ENCODE measurements around the gene RAPGEF4.
"Not testable (repeated sequence)": the region's sequence is repeated elsewhere in the genome, so short reads cannot be mapped to it uniquely, and the experiment has no call there.

The RAPGEF4 gene

DNA sequence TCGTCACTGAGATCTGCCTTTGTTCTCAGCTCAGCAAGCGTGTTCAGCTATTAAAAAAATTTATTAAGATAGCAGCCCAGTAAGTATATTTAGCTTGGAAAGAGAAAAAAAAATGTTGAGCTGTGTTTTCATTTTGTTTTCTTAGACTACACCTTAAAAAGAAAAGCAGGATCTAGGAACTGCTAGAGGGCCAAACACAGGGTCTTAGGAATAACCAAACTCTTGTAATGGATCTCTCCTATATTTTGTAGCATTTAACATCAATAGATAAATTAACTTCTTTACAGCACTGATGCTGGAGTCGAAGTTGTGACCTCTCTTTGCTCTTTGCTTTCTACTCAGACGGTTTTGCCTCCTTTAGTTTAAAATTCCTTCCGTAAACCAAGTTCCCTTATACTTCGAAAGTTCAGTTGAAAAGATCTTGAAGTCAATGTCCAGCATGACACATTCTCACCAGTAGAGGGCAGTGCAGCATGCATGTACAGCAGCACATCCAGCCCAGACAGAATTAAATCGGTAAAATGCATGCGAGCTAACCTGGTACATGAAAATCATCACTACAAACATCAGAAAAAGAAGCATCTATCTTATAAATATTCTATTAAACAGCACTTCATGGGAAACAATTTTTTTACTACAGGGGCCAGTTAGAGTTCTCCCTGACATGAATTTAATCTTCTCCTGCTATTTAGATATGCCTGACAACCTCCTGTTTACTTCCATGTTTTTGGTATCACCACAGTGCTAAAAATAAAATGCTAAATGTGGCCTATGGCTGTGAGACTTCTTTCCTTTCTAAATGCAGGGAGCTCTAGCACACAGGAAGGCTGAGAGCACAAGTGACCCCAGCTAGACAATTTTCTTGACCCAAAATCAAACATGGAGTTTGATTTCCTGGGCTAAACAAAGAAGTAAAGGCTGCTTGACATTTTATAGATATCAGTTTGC, 291.8 kb downstream of the RAPGEF4 start:
- peak; percentile 37 to 50 for DNase-seq (ENCODE audit: extremely low read depth in 1 of 2, low read depth in 1 of 2)

DNA sequence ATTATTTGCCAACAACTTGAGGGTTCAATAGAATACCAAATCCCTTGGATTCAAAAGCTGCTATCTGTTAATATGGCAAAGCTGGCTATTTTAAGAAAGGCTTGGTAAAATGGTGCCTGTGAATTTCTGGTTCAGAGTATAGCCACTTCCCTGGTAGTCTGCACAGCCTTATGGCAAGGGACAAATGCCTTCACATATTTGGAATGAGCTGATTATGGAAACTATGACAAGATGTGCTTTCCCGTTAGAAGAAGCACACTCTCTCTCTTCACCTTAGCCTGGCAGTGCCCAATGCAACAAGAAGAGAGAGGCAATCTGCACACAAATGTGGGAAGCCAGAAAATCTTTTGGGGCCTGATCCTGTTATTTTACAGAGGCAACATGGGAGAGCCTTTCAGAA, 292.5 kb downstream of the RAPGEF4 start:
- no peak for DNase-seq (ENCODE audit: extremely low read depth in 1 of 2, low read depth in 1 of 2)

DNA sequence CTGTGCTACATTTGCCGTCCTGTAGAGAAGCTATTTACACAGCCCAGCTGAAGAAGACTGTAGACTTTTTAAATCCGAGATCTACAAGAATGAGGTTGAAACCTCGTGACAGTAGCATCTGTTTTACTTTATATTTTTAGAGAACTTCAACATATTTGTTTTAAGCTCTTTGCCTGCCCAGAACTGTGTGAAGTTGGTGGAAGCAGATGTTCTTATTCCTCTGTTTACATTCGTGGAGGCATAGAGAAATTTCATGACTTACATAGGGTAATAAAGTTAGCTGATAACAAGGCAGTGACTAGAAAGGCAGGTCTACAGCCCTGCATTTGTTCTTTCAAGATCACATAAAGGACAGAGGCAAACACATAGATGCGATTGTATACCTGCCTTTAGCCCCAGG, 293.0 kb downstream of the RAPGEF4 start:
- no peak for DNase-seq (ENCODE audit: extremely low read depth in 1 of 2, low read depth in 1 of 2)

DNA sequence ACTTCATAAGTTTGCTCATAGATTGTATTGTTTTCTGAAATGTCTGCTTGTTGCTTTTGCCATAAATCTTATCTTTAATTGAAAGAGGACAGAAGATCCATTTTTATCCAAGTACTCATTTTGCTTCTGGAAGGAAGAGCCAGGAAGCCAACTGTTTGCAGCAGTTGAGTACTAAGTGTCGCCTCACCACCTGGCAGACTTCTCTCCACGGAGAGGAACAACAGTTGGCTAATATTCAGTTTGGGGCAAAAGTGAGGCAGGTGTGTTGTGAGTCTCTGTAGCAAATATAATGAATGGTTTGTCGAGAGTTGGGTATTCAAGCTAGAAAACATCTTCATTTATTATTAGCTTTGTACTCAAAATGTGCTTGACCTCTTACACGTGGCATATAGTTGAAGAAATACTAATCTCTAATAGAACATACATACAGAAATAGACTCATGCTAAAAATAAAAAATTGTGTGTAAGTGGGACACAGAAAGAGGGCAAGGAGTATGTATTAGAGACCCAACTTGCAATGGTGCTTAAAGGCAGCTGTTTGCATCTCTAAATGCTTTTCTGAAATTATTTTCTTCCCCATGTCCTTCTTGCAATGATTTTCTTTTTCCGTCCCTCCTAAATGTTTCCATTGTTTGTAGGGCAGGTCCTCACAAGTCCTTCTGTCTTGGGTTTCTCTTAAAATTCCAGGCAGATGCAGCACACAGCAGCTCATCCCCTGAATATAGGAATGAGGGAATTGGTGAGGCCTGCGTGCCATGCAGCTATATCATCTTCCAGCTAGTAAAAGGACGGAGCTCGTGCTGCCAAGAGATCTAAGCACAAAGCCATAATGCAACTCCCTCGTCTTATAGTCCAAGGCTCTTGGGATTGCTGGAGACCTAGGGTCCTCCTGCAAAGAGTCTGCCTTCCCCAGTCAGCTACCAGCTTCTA, 295.2 kb downstream of the RAPGEF4 start:
- no peak for DNase-seq (ENCODE audit: extremely low read depth in 1 of 2, low read depth in 1 of 2)

DNA sequence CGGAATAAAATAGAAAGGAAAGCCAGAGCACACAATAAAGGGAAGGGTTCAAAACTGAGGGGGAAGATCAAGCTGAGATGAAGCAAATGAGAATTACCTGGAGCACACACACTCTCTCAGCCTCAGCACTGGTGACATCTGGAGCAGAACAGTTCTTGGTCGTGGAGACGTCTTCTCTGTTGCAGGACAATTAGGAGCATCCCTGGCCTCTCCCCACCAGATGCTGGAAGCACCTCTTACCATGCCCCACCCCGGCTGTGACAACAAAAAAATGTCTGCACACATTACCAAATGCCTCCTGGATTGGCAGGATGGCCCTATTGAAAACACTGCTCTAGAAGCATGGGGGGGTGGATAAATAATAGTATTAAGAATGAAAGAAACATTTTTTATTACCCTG, 296.4 kb downstream of the RAPGEF4 start:
- DNase-seq (ENCODE audit: extremely low read depth in 1 of 2, low read depth in 1 of 2) = no peak

DNA sequence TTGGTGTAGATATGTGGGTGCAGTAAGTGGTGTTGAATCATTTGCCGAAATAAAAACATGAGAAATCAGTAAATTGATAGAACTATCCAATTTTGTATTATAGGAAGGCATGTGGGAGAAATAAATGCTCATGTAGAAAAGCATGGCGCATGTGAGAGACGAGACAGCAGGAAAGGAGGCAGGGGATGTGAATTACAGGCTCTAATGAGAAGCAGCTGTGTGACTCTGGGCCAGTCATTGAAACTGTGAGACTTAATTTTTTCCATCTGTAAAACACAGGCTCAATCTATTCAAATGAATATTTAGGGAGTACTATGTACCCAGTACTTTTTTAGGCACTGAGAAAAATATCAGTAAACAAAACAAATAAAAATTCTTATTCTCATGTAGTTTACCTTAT, 297.4 kb downstream of the RAPGEF4 start:
- DNase-seq (ENCODE audit: extremely low read depth in 1 of 2, low read depth in 1 of 2) = no peak

DNA sequence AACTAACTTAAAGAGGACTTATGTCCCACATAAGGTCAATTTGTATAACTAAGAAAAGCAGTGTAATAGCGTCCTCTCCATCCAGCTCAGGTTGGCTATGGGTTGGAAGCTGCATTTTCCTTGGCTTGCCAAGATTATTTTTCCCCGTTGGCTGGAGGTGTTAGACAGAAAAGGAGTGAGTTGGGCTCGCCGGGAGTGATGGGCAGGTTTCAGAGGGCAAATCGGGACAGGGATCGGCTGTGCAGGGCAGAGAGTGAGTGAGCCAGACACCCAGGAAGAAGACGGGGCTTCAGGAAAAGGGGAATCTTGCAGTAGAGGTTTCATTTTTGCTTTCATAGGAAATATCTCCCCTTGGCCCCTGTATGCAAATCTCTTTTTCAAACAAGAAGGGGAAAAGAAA, 298.5 kb downstream of the RAPGEF4 start:
- no peak for DNase-seq (ENCODE audit: extremely low read depth in 1 of 2, low read depth in 1 of 2)

DNA sequence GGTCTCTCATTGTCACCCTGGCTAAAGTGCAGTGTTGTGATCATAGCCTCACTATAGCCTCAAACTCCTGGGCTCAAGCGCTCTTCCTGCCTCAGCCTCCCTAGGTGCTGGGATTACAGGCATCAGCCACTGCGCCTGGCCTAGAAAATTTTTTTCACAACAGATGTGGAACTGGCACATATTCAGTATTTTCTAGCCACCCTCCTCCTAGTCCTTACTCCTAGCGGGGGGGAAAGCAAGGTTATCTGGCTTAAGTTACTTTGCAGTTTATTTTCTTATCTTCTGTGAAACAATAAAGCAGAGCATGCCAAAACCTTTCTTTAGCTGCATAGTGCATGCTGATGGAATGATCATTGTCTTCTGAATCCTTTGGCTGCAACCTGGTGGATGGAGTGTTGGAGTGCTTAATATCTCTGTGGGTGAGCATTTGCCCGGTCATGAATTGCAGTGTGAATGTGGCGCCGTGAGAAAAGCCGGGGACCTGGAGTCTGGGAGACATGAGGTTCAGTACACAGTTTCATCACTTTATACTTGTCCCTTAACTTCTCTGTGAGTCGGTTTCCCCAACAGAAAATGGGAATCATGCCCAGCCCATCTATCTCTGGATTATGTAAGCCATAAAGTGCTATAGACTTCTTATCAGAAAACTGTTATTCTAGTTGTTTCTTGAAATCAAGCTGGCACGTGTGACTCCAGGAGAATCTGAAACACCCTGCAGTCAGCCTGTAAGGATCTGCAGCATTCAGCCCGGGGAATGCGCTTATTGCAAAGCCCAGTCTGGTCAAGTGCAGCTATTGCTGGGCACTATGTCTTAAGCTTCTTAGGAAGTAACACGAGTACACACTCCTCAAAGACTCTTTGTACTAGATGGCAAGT, 301.8 kb downstream of the RAPGEF4 start:
- no peak for DNase-seq (ENCODE audit: extremely low read depth in 1 of 2, low read depth in 1 of 2)

DNA sequence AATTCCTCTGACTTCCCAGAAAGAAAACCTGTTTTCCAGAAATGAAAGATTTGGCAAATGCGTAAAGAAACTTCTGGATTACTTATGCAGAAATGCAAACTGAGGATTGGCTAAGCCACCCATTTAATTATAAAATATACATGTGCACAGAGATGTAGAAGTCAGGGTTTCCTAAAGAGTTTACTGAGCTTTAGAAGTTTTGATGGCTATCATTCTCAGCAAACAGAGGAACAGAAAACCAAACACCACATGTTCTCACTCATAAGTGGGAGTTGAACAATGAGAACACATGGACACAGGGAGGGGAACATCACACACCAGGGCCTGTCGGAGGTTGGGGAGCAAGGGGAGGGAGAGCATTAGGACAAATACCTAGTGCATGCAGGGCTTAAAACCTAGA, 302.6 kb downstream of the RAPGEF4 start:
- not testable (repeated sequence) for DNase-seq (ENCODE audit: extremely low read depth in 1 of 2, low read depth in 1 of 2)

DNA sequence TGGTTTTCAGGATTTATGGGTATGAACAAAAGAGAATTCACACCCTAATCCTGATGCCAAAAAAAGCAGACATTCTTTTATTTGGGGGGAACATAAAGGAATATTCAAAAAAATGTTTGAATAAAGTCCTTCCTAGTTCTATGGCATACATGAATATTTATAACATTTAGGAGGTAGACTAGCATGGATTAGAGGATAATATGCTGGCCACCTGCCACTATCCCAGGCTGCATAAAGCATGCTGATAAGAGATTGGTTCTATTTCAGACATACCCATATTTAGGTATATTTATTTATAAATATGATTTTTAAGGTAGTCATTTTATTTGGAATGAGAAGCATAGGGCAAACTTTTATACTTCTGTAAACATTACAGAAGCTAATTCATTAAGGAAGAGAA, 305.1 kb downstream of the RAPGEF4 start:
- DNase-seq (ENCODE audit: extremely low read depth in 1 of 2, low read depth in 1 of 2) = no peak

DNA sequence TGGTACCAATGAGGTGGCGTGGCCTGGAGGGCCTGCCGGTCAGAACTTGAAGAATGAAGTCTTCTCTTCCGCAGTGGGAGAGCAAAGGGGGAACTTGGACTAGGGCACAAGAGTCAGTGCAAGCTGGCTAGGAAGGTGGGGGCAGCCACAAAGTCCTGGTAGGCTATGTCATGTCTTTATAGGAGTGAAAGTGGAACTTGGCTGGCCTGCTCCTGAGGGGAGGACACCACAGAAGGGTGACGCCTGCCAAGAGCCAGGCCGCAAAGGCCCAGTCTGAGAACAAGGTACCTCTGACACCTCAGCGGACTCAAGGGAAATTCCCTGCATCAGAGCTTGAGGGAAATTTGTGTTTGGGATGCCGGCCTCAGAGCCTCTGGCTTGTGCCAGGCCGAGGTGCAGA, 307.8 kb downstream of the RAPGEF4 start:
- DNase-seq (ENCODE audit: extremely low read depth in 1 of 2, low read depth in 1 of 2) = no peak

DNA sequence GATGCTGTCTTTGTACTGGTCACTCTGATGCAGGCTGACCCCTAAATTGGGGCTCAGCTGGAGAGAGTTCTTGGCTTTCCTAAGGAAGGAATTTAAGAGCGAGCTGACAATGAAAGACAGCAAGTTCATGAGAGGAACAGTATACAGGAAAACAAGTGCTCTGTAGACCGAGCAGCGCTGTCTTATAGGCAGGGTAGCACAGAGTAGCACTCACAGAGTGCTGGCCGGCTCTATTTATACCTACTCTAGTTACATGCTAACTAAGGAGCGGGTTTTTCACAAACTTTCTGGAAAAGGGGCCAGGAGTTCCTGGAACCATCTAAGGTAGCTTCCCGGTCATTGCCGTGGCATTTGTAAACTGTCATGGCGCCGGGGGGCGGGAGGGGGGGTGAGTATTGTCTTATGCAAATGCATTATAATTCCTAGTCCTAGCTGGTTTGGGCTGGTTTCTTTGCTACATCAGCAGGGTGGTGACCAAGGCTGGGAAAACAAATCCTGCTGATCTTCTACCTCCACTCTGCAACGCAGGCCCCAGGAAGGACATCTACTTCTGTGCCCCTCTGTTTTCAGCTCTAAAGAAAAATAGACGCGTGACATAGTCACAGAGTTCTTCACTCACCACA, 308.4 kb downstream of the RAPGEF4 start:
- DNase-seq (ENCODE audit: extremely low read depth in 1 of 2, low read depth in 1 of 2) = no peak

DNA sequence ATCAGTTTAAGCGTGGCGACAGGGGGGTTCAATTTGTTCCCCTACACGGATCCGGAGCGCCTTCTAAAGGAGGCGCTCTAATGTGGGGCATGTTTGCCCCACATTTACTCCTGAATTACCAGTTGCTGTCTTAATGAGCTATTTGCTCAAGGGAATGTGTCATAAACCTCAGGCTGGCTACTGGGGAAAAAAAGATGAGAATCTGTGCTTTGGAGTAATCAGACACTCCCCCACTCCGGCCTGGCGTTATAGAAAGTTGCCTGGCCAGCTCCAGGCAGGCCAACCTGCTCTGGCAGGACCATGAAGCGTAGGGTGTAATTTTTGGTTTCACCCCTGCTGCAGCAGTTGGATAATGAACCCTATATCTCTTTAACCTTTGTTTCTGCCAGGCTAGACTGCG, 309.0 kb downstream of the RAPGEF4 start:
- DNase-seq (ENCODE audit: extremely low read depth in 1 of 2, low read depth in 1 of 2) = no peak

DNA sequence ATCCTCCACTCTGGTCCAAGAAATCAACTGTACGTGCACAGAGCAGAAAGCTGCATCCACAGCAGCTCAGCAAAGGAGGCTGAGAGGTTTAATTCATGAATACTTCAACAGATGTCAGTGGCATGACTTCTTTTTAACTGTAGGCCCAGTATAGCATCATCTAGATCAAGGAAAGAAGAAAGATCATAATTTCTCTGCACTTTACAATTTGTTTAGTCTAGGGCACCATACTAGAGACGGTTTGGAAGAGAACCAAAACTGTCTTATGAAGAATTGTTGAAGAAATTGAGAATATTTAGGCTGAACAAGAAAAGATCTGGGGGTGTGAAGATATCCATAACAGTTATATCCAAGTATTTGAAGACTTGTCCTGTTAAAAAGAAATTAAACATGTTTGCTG, 309.5 kb downstream of the RAPGEF4 start:
- DNase-seq (ENCODE audit: extremely low read depth in 1 of 2, low read depth in 1 of 2) = no peak

DNA sequence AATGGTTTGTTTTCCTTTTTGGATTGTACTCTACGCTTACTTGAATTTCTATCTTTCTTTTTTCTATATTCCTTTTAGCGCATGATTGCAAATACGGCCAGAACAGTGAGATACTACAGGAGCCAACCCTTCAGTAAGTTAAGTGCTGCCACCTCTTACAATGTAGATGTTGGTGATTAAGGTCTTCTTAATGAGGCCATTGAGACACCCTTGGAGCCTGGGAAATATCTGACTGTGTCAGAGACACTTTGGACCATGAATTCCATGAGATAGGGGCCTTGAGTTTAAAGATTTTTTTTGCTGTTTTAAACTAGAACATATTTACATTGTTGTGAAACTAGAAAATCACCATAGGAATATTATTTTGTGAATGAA, 312.9 kb downstream of the RAPGEF4 start:
- no peak for DNase-seq (ENCODE audit: extremely low read depth in 1 of 2, low read depth in 1 of 2)

DNA sequence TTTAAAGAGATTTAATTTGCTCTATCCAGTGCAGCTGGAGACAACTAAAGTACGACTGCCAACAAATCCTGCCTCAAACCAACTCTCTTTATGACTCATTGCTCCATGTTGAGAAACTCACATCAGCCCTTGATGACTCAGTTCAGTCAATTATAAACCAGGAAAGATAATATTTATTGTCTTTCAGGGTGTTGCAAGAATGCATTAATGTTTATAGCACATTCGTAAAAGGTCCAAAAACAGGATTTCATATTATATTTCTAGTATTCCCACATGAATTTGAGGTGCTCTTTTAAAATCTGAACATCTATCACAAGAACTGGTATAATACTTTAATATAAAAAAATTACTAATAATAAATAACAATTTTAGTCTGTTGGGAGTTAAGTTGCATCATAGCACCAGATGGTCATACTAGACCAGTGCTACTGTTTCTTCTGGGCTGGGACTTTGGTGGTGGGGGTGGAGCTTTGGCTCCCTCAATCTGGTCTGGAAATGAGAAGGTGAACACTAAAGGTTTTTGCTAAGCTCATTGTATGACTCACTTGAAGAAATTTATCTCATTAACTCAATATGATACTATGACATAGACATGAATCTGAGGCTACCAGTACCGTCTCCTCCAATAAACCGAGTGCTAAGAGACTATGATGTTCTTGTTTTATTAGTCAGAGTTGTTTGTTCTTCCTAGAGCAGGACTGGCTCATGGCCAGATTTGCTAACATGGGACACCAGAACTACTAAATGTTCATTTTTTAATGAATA, 313.4 kb downstream of the RAPGEF4 start:
- DNase-seq (ENCODE audit: extremely low read depth in 1 of 2, low read depth in 1 of 2) = no peak

DNA sequence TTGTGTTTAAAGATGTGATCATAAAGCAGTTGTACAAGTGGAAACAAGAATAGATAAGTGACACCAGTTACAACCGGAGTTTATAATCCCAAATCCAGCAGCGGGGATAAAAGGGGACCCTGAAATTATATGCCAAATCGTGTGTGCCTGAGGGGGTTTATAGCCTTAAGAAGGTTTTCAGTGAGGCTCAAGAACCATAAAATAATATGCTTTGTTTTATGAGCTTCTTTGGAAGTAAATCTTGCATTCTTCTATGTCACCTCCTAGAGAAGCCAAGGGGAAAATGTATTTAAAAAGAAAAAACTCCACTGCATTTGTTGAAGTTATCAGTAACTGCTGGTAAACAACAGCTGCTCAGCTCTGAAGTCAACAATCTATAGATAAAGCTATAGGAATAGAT, 314.2 kb downstream of the RAPGEF4 start:
- no peak for DNase-seq (ENCODE audit: extremely low read depth in 1 of 2, low read depth in 1 of 2)

DNA sequence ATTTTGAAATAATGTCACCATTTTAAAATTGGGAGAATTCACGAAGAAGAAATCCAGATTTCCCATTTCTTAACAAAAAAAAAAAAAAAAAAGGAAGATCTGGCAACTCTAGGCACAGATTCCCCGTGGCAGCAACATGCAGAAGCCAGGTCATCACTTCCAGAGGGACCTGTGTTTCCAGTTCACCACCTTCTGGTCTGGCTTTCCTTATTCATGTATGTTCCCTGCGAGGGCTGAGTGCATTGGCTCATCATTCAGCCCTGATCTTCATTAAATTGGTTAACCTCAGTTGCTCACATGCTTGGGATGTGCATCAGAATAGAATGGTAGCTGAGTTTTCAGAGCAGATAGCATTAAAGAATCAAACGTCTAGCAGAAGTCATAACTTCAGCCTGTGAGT, 315.0 kb downstream of the RAPGEF4 start:
- no peak for DNase-seq (ENCODE audit: extremely low read depth in 1 of 2, low read depth in 1 of 2)

DNA sequence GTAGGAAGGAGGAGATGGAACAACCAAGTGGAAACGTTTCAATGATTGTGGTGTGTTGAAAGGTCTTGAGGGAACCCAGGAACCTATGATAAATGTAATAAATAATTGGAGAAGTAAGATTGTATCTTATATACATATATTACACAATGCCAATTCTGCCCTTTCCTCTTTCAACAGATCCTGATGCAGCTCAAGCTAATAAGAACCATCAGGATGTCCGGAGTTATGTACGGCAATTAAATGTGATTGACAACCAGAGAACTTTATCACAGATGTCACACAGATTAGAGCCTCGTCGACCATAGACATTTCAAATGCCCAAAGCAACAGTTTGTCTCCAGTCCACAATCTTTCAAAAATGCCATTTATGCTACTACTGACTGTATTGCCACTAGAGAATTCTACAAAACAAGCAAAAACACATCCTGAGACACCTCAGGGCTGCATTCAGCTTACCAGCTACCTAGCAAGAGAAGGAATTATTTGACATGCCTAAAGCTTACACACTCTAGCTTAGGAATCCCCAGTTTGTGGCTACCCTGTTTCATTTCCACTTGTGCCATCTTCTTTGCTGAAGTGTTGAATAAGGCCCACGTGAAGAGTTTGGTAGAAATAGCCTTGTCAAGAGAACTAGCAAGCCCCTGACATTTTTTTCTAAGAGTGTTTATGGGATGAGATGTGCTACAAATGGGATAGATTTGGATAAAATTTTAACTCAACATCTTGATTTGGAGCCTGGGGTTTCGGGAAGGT, 316.0 kb downstream of the RAPGEF4 start:
- DNase-seq (ENCODE audit: extremely low read depth in 1 of 2, low read depth in 1 of 2) = no peak

All from activated CD8-positive, alpha-beta memory T cell treated with anti-CD3 and anti-CD28 coated beads for 1 hour (primary cell).